PFSK-1 (cell line): ENCODE measurements around the gene HM13.

ENCODE experiments used
- FOXP2 ChIP-seq: optimal IDR thresholded peaks from 2 replicates; pipeline ENCODE3; 2011; ENCODE audit warnings: borderline replicate concordance, control low read depth, inconsistent platforms; ENCODE audit not compliant: insufficient read depth; ENCODE audit errors: extremely low read length, extremely low read depth
- POLR2AphosphoS5 ChIP-seq: IDR thresholded peaks from 2 replicates; pipeline ENCODE4 v1.6.1; 2012; ENCODE audit warnings: low read depth, mild to moderate bottlenecking, control low read depth, low read length, moderate library complexity
- REST ChIP-seq, 2 experiments: IDR thresholded peaks; 2 replicates each; pipeline versions ENCODE4 v1.6.1 to v1.8.0; 2011 to 2012; ENCODE audit warnings: low read depth in 2 of 2, low read length in 2 of 2, control low read depth in 1 of 2, inconsistent platforms in 1 of 2, mild to moderate bottlenecking in 1 of 2, moderate library complexity in 1 of 2; ENCODE audit not compliant: insufficient read depth in 1 of 2
- SIN3A ChIP-seq: IDR thresholded peaks from 2 replicates; pipeline ENCODE4 v1.6.1; 2012; ENCODE audit warnings: mild to moderate bottlenecking, low read length, moderate library complexity, borderline replicate concordance; ENCODE audit not compliant: insufficient read depth
- TAF1 ChIP-seq: IDR thresholded peaks from 2 replicates; pipeline ENCODE4 v1.6.1; 2012; ENCODE audit warnings: low read length, control low read depth, borderline replicate concordance; ENCODE audit not compliant: insufficient read depth

DNA sequence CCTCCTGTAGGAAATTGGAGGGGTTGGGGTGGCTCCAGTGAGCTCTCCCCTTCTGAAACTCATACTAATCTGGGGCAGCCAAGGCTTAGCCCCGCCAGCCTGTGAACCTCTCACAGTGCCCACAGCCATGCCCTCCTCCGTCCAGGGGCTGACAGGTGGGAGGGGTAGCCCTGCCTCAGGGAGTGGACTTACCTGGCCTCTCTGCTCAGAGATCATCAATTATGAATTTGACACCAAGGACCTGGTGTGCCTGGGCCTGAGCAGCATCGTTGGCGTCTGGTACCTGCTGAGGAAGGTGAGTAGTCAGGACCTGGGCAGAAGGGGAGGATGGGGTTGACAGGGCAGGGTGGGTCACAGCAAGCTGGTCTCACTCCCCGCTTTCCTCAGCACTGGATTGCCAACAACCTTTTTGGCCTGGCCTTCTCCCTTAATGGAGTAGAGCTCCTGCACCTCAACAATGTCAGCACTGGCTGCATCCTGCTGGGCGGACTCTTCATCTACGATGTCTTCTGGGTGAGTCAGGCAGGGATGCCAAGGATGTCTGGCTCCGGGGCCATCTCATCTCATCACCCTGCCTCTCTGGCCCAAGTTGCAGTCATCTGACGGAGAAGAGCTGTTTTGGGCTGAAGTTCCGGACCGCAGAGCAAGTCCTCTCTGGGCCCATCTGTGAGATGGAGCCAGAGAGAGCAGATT, 34.7 kb downstream of the HM13 start:
- TF ChIP-seq REST (IDR thresholded peaks at IDR 0.05; ENCODE audit: insufficient read depth in 1 of 2, low read depth in 2 of 2, low read length in 2 of 2), result no peak
- no peak for TF ChIP-seq TAF1
- no peak for TF ChIP-seq POLR2AphosphoS5
- TF ChIP-seq SIN3A, result no peak
- no peak for TF ChIP-seq FOXP2
